ENCODE results near the gene TSC2. TPM values are rescaled to one million over a fixed set of nuclear protein-coding genes. Genes with fewer than 3 reads are reported as not detected.

Gene TSC2
- total RNA-seq, 4 donors from 2014 or later, result 88.3 to 206 (median 127) TPM

GRCh38 chr16:2056681-2057407 is 9.1 kb downstream of the TSC2 start:
- Histone ChIP-seq H3K36me3 (peaks cover 0 to 7% (median 0%) of the 10 kb centered on the region in 4 donors), H3K4me3 (no peak overlapping the region), H3K27me3 (no peaks in the 10 kb centered on the region), H3K4me1 (peaks cover 0 to 12% (median 10%) of the 10 kb centered on the region in 4 donors), H3K9me3 (no peaks in the 10 kb centered on the region), H3K27ac (no peak overlapping the region)
- TF ChIP-seq POLR2A (IDR thresholded peaks at IDR 0.05), result no peak
- no peak for TF ChIP-seq CTCF (IDR thresholded peaks at IDR 0.05)
- no peak for TF ChIP-seq POLR2AphosphoS5 (IDR thresholded peaks at IDR 0.05)
- TF ChIP-seq EP300 (IDR thresholded peaks at IDR 0.05; ENCODE audit: low read depth), result no peak
- WGBS, 2 donors (ENCODE audit: low coverage in 1 of 2), result 91% methylated on average over 19 of the region's 19 CpGs; no CpG with 5 or more reads in 1 of the 2 donors
- intact Hi-C loops (cut with DNase I; ENCODE audit: low total_unique reads), result no loop called here
- in situ Hi-C loops (cut with MboI; ENCODE audit: low pct_ligation_motif_present in 1 of 4, low pct_unique_long_range_greater_than_20kb in 1 of 4, low sequenced_read_pairs in 3 of 4), result no loop called here
- no peak for DNase-seq

GRCh38 chr16:2057438-2057837 is 9.7 kb downstream of the TSC2 start:
- Histone ChIP-seq H3K27me3 (no peaks in the 10 kb centered on the region), H3K4me3 (no peak overlapping the region), H3K27ac (no peak overlapping the region), H3K36me3 (peaks cover 0 to 10% (median 2%) of the 10 kb centered on the region in 4 donors), H3K9me3 (no peaks in the 10 kb centered on the region), H3K4me1 (peaks cover 0 to 12% (median 10%) of the 10 kb centered on the region in 4 donors)
- intact Hi-C loops (cut with DNase I; ENCODE audit: low total_unique reads) (no loop called here), in situ Hi-C loops (cut with MboI; ENCODE audit: low pct_ligation_motif_present in 1 of 4, low pct_unique_long_range_greater_than_20kb in 1 of 4, low sequenced_read_pairs in 3 of 4) (no loop called here)
- no peak for DNase-seq
- TF ChIP-seq POLR2AphosphoS5 (IDR thresholded peaks at IDR 0.05) (no peak), EP300 (IDR thresholded peaks at IDR 0.05; ENCODE audit: low read depth) (no peak), POLR2A (IDR thresholded peaks at IDR 0.05) (no peak), CTCF (IDR thresholded peaks at IDR 0.05) (no peak)
- 90% methylated on average over 10 of the region's 10 CpGs; no CpG with 5 or more reads in 1 of the 2 donors for WGBS, 2 donors (ENCODE audit: low coverage in 1 of 2)

- no peak for DNase-seq
- intact Hi-C loops (cut with DNase I; ENCODE audit: low total_unique reads) (no loop called here), in situ Hi-C loops (cut with MboI; ENCODE audit: low pct_ligation_motif_present in 1 of 4, low pct_unique_long_range_greater_than_20kb in 1 of 4, low sequenced_read_pairs in 3 of 4) (no loop called here)
- Histone ChIP-seq H3K36me3 (peaks cover 0 to 14% (median 6%) of the 10 kb centered on the region in 4 donors), H3K27me3 (no peaks in the 10 kb centered on the region), H3K27ac (no peak overlapping the region), H3K4me1 (peaks cover 0 to 12% (median 10%) of the 10 kb centered on the region in 4 donors), H3K4me3 (no peak overlapping the region), H3K9me3 (no peaks in the 10 kb centered on the region)
- 92 to 96% methylated on average over 5 to 13 of the region's 13 CpGs for WGBS, 2 donors (ENCODE audit: low coverage in 1 of 2)
- TF ChIP-seq EP300 (IDR thresholded peaks at IDR 0.05; ENCODE audit: low read depth), result no peak
- no peak for TF ChIP-seq POLR2AphosphoS5 (IDR thresholded peaks at IDR 0.05)
- TF ChIP-seq CTCF (IDR thresholded peaks at IDR 0.05), result no peak
- no peak for TF ChIP-seq POLR2A (IDR thresholded peaks at IDR 0.05)
These were observed 10.6 kb downstream of the TSC2 start for GRCh38 chr16:2058420-2058819.

GRCh38 chr16:2058872-2059271 is 11.1 kb downstream of the TSC2 start:
- peaks cover 0 to 12% (median 10%) of the 10 kb centered on the region in 4 donors for H3K4me1 ChIP-seq
- in situ Hi-C loops (cut with MboI; ENCODE audit: low pct_ligation_motif_present in 1 of 4, low pct_unique_long_range_greater_than_20kb in 1 of 4, low sequenced_read_pairs in 3 of 4), result no loop called here
- no peak overlapping the region for H3K4me3 ChIP-seq
- 97% methylated on average over 5 to 10 of the region's 10 CpGs for WGBS, 2 donors (ENCODE audit: low coverage in 1 of 2)
- H3K27me3 ChIP-seq, result no peaks in the 10 kb centered on the region
- H3K27ac ChIP-seq, result no peak overlapping the region
- TF ChIP-seq CTCF (IDR thresholded peaks at IDR 0.05) (no peak), POLR2AphosphoS5 (IDR thresholded peaks at IDR 0.05) (no peak), EP300 (IDR thresholded peaks at IDR 0.05; ENCODE audit: low read depth) (no peak), POLR2A (IDR thresholded peaks at IDR 0.05) (no peak)
- no peak for DNase-seq
- no peaks in the 10 kb centered on the region for H3K9me3 ChIP-seq
- intact Hi-C loops (cut with DNase I; ENCODE audit: low total_unique reads), result no loop called here
- peaks cover 0 to 18% (median 4%) of the 10 kb centered on the region in 4 donors for H3K36me3 ChIP-seq

Data from transverse colon (tissue), 4 donors.